Common myeloid progenitor, CD34-positive (primary cell): Measurements from ENCODE around the gene HOMER2.

Source experiments
- CTCF ChIA-PET: fragments of 350-600 bp; sonication (Branson Sonifier 250); formaldehyde crosslinking; loops from one replicate; lab custom pipeline; 2021; ENCODE audit warnings: antibody characterized with exemption; lab: Charles Lee
- POLR2A ChIA-PET: fragments of 350-600 bp; sonication (Branson Sonifier 250); formaldehyde crosslinking; loops from one replicate; lab custom pipeline; 2021; ENCODE audit warnings: antibody characterized with exemption; lab: Charles Lee
- DNase-seq, 3 donors: peaks; one replicate each; pipeline versions ENCODE4 v3.0.0 to v3.0.0-alpha.2; 2013
- H3K27ac ChIP-seq, 2 experiments: 1 replicate in 1 of 2; 2 replicates in 1 of 2; pipeline ENCODE4 v1.7.0; 2013; ENCODE audit warnings: inconsistent platforms in 2 of 2, low read length in 2 of 2, mild to moderate bottlenecking in 2 of 2, low read depth in 1 of 2, moderate library complexity in 1 of 2; ENCODE audit not compliant: severe bottlenecking in 2 of 2, insufficient read depth in 1 of 2, poor library complexity in 1 of 2
- H3K27me3 ChIP-seq, 5 experiments: replicated peaks in 2 of 5; 1 replicate in 3 of 5; 2 replicates in 2 of 5; pipeline versions ENCODE4 v1.6.1 to v1.7.0; 2013; ENCODE audit warnings: low read length in 4 of 5, mild to moderate bottlenecking in 2 of 5, moderate library complexity in 2 of 5, inconsistent platforms in 1 of 5; ENCODE audit not compliant: insufficient read depth in 5 of 5, control insufficient read depth in 4 of 5
- H3K36me3 ChIP-seq, 4 experiments: 1 replicate in 2 of 4; 2 replicates in 2 of 4; pipeline versions ENCODE4 v1.6.1 to v1.7.0; 2013; ENCODE audit warnings: low read length in 3 of 4, control low read depth in 1 of 4, mild to moderate bottlenecking in 1 of 4; ENCODE audit not compliant: control insufficient read depth in 4 of 4, insufficient read depth in 4 of 4
- H3K4me1 ChIP-seq, 4 experiments: 1 replicate in 3 of 4; 2 replicates in 1 of 4; pipeline versions ENCODE4 v1.6.1 to v1.7.1; 2013; ENCODE audit warnings: low read length in 3 of 4, mild to moderate bottlenecking in 3 of 4, control low read depth in 1 of 4, inconsistent platforms in 1 of 4, moderate library complexity in 1 of 4; ENCODE audit not compliant: control insufficient read depth in 4 of 4, insufficient read depth in 4 of 4; ENCODE audit errors: control extremely low read depth in 1 of 4
- H3K4me3 ChIP-seq, 7 experiments: 1 replicate in 4 of 7; 2 replicates in 3 of 7; pipeline versions ENCODE4 v1.5.1 to v1.7.0; 2013; ENCODE audit warnings: mild to moderate bottlenecking in 7 of 7, low read length in 6 of 7, moderate library complexity in 6 of 7, inconsistent platforms in 2 of 7, low read depth in 2 of 7, control low read depth in 1 of 7; ENCODE audit not compliant: insufficient read depth in 4 of 7, control insufficient read depth in 1 of 7; ENCODE audit errors: extremely low read depth in 1 of 7
- H3K9me3 ChIP-seq, 5 experiments: 1 replicate in 4 of 5; 2 replicates in 1 of 5; pipeline versions ENCODE4 v1.6.1 to v1.7.1; 2013; ENCODE audit warnings: low read length in 4 of 5, mild to moderate bottlenecking in 2 of 5, inconsistent platforms in 1 of 5, low read depth in 1 of 5, moderate library complexity in 1 of 5; ENCODE audit not compliant: control insufficient read depth in 4 of 5, insufficient read depth in 2 of 5; ENCODE audit errors: control extremely low read depth in 1 of 5
- WGBS: methylation state at CpG from one replicate; pipeline ENCODE4 v1.1.5; 2013; ENCODE audit not compliant: insufficient coverage; 5-methylcytosine and 5-hydroxymethylcytosine counted together

The HOMER2 gene

DNA sequence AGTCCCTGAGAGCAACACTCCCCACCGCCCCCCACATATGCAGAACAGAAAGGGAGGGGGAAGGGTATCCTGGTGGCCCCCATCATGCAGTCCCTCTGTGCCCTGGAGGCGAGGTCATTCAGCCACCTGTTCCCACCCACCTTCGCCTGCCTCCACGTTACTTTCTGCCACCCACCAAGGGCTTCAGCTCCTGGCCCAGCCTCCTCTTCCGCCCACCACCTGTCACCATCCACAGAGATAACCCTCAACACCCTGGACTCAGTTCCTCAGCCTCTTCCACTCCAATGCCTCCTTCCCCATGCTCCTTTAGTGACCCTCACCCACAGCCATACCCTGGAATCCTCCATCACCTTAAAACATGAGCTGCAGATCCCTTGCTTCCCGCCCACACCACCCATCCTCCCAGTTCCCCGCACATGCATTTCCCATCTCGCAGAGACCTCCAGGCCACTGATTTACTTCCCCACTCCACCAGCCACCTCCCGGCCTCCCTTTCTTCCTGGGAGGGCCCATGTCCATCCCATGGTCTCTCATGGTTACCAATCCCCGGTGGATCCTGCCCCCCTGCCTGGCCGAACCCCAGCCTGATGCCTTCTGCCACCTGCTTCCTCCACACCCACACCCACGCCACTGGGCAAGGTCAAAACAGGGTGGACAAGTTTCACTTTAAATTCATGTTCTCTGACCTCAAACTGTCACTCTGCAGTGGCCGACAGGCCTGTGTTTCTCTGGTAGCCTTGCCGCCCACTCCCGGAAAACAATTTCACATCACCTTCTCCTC, 18.2 kb downstream of the HOMER2 start:
- WGBS = 95% methylated on average over 14 of the region's 15 CpGs

DNA sequence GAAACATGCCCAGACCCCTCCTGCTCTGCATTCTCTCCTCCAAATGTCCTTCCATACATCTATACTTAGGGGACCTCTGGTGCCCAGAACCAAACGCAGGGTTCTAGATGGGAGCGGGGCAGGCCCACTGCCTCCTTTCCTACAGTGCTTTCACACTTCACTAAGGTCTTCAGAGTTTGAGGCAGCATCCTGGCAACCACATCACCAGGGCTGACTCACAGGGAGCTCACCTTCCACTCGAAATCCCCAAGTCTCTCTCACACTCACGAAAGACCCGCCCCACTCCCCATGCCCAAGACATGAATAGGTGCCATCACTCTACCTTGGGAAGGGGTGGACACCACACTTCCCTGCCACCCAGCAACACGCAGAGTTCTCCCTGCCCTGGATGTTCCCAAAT, 18.9 kb downstream of the HOMER2 start:
- DNase-seq = no peak
- Histone ChIP-seq H3K27me3 (peaks cover 0 to 3% (median 0%) of the 10 kb centered on the region in 5 experiments), H3K4me1 (no peaks in the 10 kb centered on the region), H3K4me3 (no peak overlapping the region), H3K9me3 (no peaks in the 10 kb centered on the region), H3K27ac (no peak overlapping the region), H3K36me3 (no peaks in the 10 kb centered on the region)
- WGBS = 87% methylated on average over 6 of the region's 6 CpGs
- POLR2A ChIA-PET = no interaction called here
- CTCF ChIA-PET = interaction anchor here (0.9 kb wide), 1 partner anchor 15 kb away, joined by 3 read pairs; no protein-coding TSS in a partner anchor

More for the DNA sequence above, 18.2 kb downstream of the HOMER2 start:
- Histone ChIP-seq H3K4me3 (no peak overlapping the region), H3K27me3 (peaks cover 0 to 3% (median 0%) of the 10 kb centered on the region in 5 experiments), H3K36me3 (no peaks in the 10 kb centered on the region), H3K4me1 (no peaks in the 10 kb centered on the region), H3K9me3 (no peaks in the 10 kb centered on the region), H3K27ac (no peak overlapping the region)
- ChIA-PET CTCF (no interaction called here), POLR2A (no interaction called here)
- DNase-seq = no peak

DNA sequence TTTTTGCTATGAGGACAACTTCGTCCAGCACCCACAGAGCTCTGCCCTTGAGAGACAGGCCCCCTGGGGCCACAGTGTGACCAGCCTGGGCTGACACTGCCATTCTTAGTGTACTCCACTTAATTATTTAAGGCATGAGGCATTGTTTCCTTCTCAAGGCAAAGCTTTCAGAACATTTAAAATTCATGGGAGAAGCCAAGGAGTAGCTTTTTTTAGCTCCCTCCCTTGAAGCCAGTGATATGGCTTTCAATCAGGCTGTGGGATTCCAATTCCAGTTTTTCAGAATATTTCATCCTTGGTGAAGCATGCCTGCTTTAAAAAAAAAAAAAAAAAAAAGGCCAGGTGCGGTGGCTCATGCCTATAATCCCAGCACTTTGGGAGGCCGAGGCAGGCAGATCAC, 21.3 kb downstream of the HOMER2 start:
- Histone ChIP-seq H3K4me3 (no peak overlapping the region), H3K27ac (no peak overlapping the region), H3K4me1 (no peaks in the 10 kb centered on the region), H3K27me3 (peaks cover 0 to 3% (median 0%) of the 10 kb centered on the region in 5 experiments), H3K9me3 (no peaks in the 10 kb centered on the region), H3K36me3 (no peaks in the 10 kb centered on the region)
- CTCF ChIA-PET = interaction anchor here (0.6 kb wide), 1 partner anchor 559 kb away, joined by 4 read pairs; no protein-coding TSS in a partner anchor
- POLR2A ChIA-PET = interaction anchor here (1.3 kb wide), 1 partner anchor 10 kb away, joined by 4 read pairs; no protein-coding TSS in a partner anchor
- 88% methylated on average over 1 of the region's 3 CpGs for WGBS
- no peak for DNase-seq

- ChIA-PET CTCF (no interaction called here), POLR2A (no interaction called here)
- WGBS = 100% methylated on average over 2 of the region's 2 CpGs
- Histone ChIP-seq H3K9me3 (no peaks in the 10 kb centered on the region), H3K27me3 (peaks cover 0 to 3% (median 0%) of the 10 kb centered on the region in 5 experiments), H3K4me3 (no peak overlapping the region), H3K4me1 (no peaks in the 10 kb centered on the region), H3K36me3 (no peaks in the 10 kb centered on the region), H3K27ac (no peak overlapping the region)
- no peak for DNase-seq
These were observed 22.1 kb downstream of the HOMER2 start for GRCh38 chr15:82930461-82930860.

GRCh38 chr15:82928711-82929110, 23.8 kb downstream of the HOMER2 start:
- DNase-seq = no peak
- Histone ChIP-seq H3K27me3 (peaks cover 0 to 2% (median 0%) of the 10 kb centered on the region in 5 experiments), H3K4me1 (no peaks in the 10 kb centered on the region), H3K36me3 (no peaks in the 10 kb centered on the region), H3K4me3 (no peak overlapping the region), H3K27ac (no peak overlapping the region), H3K9me3 (no peaks in the 10 kb centered on the region)
- ChIA-PET CTCF (interaction anchor here (0.9 to 1.3 kb wide), 2 partner anchors 32 to 57 kb away, joined by 3 to 4 read pairs; no protein-coding TSS in a partner anchor), POLR2A (no interaction called here)
- WGBS = no CpG with 5 or more reads among the region's 2 CpGs

DNA sequence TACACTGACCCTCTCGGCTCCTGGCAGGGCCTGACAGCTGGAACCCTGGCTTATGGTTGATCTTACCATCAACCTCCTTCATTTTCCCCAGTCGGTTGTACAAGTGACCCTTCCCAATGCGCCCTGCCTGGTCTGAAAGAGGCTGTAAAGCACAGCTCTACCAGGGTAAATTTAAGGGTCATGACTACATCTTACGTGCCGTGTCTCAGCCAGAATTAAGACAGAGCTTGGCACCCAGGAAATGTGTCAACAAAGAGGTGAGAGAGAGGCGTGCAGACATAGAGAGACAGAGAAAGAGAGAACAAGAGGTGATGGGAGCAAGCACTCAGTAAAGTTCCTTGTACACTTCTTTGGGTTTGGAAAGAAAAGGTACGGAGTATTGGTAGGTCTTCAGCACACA, 28.8 kb downstream of the HOMER2 start:
- DNase-seq = no peak
- Histone ChIP-seq H3K4me3 (no peak overlapping the region), H3K36me3 (no peaks in the 10 kb centered on the region), H3K27me3 (no peaks in the 10 kb centered on the region), H3K4me1 (no peaks in the 10 kb centered on the region), H3K9me3 (no peaks in the 10 kb centered on the region), H3K27ac (no peak overlapping the region)
- ChIA-PET CTCF (no interaction called here), POLR2A (no interaction called here)
- WGBS = 97% methylated on average over 7 of the region's 7 CpGs

DNA sequence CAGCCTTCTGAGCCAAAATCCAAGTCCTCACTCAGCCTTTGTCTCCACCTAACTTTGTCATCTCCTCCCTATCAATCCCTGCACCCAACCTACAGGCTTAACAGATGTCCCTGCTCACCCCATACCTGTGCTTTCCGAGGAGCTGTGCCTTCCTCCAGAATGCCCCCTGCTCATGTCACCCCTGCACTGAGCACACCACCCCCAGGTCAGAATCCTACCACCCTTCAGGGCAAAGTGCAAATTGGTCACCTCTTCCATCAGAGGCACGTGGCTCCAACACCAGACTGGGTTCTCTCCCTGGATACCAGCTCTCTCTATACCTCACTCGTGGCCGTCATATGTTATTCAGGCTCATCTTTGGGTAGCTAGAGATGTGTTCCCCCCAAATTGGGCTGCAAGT, 29.8 kb downstream of the HOMER2 start:
- no peak for DNase-seq
- Histone ChIP-seq H3K36me3 (no peaks in the 10 kb centered on the region), H3K9me3 (no peaks in the 10 kb centered on the region), H3K27me3 (no peaks in the 10 kb centered on the region), H3K4me3 (no peak overlapping the region), H3K4me1 (no peaks in the 10 kb centered on the region), H3K27ac (no peak overlapping the region)
- POLR2A ChIA-PET = no interaction called here
- WGBS = 91% methylated on average over 4 of the region's 4 CpGs
- CTCF ChIA-PET = no interaction called here
